Dermis microvascular lymphatic vessel endothelial cell (primary cell): ENCODE data around the gene SLC5A5. TPM values are rescaled to one million over a fixed set of nuclear protein-coding genes. Genes with fewer than 3 reads are reported as not detected.
"Not testable (repeated sequence)": the region's sequence is repeated elsewhere in the genome, so short reads cannot be mapped to it uniquely, and the experiment has no call there.

Experiments used
- DNase-seq, 2 donors: peaks; one replicate each; pipeline versions ENCODE4 v3.0.0 to v3.0.0-alpha.2; 2010; ENCODE audit warnings: low read depth in 2 of 2
- total RNA-seq: library from RNA; depleted of rRNA; stranded (reverse); fragments of >200 nt; gene quantifications from 2 replicates; pipeline ENCODE4 v1.2.1, GENCODE V29; 2014

The SLC5A5 gene
- total RNA-seq, 1 donor from 2014 or later, result not detected

DNA sequence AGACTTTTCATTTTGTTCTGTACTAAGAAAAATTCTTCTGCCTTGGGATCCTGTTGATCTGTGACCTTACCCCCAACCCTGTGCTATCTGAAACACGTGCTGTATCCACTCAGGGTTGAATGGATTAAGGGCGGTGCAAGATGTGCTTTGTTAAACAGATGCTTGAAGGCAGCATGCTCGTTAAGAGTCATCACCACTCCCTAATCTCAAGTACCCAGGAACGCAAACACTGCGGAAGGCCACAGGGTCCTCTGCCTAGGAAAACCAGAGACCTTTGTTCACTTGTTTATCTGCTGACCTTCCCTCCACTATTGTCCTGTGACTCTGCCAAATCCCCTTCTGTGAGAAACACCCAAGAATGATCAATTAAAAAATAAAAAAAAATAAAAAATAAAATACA, 47.4 kb downstream of the SLC5A5 start:
- DNase-seq, result not testable (repeated sequence)

DNA sequence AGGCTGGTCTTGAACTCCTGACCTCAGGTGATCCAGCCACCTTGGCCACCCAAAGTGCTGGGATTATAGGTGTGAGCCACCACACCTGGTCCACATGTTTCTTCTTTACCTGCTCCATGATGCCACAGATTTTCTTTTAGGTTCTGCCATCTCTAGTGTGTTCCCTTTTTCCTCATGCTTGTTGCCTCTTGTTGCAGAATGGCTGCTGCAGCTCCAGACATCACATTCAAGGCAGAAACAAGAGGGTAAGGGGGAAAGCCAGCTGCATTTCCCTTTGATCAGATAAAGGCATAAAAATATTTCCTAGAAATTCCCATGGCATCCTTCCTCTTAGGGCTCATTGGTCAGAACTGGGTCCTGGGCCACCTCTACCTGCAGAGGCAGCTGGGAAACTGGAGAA, 48.8 kb downstream of the SLC5A5 start:
- no peak for DNase-seq

DNA sequence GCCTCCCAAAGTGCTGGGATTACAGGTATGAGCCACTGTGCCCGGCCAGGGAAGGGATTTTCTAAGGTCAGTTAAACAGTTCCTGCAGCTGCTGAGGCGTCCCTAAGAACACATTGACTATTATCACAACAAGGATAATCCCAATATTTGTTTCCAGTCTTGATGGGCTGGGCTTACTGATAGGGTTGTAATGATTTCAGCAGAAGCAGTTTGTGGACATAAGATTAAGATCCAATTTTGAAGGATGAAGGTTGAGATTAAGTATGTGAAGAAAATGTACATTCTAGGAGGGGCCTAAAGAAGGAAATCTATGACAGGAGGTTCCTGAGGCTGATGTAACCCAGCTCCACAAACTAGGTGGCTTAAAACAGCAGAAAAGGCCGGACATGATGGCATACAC, 50.4 kb downstream of the SLC5A5 start:
- no peak for DNase-seq

DNA sequence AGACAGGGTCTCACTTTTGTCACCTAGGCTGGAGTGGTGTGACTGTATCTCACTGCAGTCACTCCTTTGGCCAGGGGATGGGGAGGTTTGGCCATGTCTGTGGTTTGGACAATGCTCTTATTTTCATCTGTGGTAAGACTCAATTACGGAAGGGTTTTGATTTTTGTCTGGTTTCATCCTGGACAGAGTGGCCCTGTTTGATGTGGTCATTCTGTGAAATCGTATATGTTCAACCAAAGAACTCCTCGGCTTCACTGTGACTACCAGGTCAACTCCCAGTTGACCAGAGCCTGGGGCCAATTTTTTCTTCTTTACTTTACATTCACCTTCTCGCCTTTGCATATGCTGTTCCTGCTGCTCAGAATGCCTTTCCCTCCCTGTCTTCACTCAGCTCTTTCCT, 54.3 kb downstream of the SLC5A5 start:
- DNase-seq, result no peak

DNA sequence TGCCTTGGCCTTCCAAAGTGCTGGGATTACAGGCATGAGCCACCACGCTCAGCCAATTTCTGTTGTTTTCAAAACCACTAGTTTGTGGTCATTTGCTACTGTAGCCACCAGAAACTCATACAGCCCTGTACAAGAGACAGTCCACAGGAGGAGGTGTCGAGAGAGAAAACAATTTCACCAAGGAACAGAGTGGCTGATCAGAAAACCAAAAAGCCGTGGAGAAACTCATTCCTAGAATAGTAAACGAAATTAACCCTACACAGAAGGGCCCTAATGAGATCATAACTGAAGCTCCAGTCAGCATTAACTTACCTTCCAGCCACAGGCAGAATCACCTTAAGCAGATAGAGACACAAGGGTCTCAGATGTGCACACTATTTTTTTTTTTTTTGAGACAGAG, 57.3 kb downstream of the SLC5A5 start:
- no peak for DNase-seq

DNA sequence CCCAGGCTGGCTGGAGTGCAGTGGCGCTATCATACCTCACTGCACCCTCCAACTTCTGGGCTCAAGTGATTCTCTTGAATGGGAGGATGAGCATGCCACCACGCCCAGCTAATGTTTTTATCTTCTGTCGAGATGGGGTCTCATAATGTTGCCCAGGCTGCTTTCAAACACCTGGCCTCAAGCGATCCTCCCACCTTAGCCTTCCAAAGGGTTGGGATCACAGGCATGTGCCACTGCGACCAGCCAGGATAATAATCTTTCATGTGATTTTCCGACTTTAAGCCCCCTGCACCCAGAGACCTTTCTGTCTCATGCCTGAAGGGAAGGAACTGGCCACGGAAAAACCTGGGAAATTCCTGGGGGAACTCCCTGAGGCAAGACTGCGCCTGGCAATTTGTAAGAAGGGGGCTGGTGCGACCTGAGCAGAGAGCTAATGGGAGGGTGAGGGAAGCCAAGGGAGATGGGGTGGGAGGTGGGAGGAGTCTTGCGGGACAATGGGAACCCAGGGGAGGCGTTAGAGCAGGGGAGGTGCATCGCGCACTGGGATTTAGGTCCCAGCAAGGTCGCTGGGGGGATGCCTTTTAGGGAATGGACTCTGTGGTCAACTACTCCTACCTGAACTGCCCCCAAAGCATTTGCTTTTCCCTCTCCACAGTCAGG, 59.9 kb downstream of the SLC5A5 start:
- DNase-seq, result peak in 1 of 2 donors; percentile 28

DNA sequence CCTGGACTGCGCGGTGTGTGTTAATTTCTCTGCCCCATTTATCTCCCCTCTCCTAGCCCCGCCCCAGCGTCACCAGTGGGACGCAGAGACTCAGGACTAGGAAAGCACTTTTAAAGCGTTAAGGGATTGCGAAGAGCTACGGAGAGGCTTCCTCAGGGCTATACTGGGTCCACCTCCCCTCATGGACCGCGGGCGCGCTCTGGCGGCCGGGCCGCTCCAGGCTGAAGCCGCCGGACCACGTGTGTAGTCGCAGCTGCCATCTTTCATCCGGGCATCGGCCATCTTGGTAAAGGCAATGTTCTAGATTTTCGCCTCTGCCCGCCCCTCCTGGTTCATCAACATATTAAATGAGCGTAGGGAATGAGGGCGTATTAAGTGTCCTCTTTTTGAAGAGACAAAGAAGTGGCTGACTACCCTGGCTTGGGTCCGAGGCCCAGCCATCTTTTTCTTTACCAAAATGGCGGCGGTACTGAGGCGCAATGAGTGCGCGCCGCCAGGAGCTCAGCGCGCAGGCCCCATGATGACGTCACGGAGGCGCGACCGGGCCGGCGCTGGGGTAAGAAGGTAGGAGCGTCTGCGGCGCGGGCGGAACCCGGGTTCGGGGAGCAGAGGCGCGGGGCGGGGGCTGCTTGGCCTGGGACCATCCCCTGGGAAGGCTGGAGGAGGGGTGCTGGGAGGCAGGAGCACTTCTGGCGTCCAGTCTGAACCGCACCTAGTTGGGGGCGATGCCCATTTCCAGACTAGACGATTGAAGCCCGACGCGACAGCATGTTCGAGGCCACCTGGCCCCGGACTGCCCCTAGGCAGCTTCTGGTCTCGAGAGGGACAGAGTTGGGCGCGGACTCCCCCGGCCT, 61.0 kb downstream of the SLC5A5 start, which contains the start of gene CCDC124:
TSS of gene CCDC124 (plus strand) at position 531 of the 854 bp plus-strand sequence. CDS start 3,406 bp downstream, outside the sequence.
- DNase-seq, result peak; percentile 74 to 93

DNA sequence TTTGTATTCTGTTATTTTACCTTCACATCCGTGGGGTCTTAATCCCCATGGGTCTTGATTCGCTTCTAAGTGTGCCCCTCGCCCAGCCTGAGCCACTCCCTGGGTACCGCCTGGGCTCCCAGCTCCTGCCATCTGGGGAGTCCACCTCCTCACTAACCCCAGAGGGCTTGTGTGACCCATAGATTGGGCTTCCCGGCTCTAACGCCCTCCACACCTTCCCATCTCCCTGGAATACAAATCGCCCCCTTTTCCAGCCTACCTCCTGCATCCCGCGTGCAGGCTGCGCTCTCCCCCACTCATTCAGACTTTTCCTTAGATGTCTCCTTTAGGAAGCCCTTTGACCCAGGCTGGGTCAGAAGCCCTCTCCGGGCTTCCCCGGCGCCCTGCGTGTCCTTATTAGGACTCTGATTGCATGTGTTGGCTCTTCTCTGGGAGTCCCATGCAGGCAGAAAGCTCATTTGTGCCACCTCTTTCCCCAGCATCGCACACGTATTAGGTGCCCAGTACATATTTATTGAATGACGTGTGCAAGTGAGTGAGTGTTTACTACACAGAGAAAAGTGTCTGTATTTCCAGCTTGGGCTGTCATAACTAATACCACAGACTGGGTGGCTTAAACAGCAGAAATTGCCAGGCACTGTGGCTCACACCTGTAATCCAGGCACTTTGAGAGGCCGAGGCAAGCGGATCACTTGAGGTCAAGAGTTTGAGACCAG, 61.8 kb downstream of the SLC5A5 start:
- DNase-seq, result peak in 1 of 2 donors; percentile 10

DNA sequence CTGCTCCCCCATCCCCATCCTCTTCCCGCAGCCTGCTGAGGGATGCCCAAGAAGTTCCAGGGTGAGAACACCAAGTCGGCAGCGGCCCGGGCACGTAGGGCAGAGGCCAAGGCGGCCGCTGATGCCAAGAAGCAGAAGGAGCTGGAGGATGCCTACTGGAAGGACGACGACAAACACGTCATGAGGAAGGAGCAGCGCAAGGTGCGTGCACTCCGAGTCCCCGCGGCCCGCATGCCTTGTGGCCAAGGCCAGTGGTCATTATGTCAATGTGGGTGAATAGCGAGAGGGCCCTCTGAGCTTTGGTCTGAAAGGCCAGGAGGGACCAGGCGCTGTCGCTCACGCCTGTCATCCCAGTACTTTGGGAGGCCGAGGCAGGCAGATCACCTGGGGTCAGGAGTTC, 64.6 kb downstream of the SLC5A5 start:
- no peak for DNase-seq

DNA sequence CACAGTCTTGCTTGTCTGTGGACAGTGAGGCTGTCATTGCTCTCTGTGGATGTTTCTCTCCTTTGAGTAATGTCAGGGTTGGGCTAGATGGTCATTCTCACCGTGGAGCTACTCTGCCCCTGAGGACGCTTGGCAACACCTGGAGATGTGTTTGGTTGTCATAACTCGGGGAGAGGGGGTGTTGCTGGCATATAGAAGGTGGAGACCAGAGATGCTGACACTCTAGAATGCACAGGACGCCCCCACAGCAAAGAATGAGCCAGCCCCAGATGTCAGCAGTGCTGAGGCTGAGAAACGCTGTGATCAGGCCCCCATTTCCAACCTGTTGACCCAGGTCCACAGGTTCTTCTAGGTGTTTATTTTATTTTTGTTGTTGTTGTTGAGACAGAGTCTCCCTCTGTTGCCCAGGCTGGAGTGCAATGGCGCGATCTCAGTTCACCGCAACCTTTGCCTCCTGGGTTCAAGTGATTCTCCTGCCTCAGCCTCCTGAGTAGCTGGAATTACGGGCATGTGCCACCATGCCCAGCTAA, 65.7 kb downstream of the SLC5A5 start:
- DNase-seq, result no peak

DNA sequence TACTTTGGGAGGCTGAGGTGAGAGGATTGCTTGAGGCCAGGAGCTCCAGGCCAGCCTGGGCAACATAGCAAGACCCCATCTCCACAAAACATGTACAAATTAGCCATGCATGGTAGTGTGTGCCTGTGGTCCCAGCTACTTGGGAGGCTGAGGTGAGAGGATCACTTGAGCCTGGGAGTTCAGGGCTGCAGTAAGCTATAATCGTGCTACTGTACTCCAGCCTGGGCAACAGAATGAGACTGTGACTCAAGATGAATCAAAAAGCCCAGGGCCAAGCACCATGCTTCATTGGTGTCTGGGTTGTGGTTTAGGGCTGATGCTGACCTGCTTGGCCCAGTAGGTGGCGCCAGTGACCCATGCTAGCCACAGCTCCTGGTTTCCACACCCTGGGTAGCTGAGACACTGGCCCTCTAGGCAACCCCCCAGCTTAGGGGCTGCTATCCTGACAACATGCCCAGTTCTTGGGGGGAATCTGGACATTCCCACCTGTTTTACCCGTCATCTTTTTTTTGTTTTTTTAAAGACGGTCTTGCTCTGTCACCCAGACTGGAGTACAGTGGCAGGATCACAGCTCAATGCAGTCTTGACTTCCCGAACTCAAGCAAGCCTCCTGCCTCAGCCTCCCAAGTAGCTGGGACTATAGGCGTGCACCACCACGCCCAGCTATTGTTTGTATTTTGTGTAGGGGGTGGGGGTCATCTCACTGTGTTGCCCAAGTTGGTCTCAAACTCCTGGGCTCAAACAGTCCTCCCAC, 66.5 kb downstream of the SLC5A5 start:
- DNase-seq, result peak; percentile 34 to 68

DNA sequence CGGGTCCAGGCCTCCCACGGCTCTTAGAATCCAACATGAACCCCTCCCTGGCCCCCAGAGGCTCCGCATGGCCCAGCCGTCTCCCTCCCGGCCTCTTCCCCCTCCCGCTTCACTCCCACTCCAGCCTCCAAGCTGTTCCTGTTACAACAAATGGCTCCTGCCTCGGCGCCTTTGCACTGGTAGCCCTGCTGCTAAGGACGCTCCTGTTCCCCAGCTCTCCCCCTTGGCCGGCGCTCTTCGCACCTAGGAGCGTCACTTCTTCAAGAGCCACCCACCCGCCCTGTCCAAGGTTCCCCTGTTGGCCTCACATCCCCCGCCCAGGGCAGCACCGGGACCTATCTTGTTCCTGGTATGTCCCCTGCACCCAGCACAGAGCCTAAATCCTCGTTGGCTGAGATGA, 70.4 kb downstream of the SLC5A5 start:
- DNase-seq, result no peak

DNA sequence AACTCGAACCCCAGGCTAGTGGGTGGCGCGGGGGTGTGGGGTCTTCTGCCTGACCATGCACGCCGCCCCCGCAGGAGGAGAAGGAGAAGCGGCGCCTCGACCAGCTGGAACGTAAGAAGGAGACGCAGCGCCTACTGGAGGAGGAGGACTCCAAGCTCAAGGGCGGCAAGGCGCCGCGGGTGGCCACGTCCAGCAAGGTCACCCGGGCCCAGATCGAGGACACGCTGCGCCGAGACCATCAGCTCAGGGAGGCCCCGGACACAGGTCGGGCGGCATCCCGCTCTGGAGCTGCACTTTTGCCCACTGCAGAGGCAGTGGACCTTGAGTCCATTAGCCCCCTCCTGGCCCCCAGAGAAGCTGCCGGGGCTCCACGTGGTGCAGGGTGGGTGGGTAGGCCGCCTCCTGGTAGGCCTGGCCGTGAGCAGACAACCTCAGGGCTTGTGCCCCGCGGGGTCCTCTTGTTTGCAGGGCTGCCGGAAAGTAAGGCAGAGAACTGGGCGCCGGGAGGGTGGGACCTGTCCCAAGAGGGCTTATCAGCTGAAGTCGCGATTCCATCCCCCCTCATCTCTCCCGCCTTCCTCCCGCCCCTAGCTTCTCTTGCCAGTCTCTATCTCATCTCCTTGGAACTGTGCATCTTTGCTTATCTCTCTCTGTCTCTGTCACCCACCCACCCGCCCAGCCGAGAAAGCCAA, 71.0 kb downstream of the SLC5A5 start:
- DNase-seq, result no peak

DNA sequence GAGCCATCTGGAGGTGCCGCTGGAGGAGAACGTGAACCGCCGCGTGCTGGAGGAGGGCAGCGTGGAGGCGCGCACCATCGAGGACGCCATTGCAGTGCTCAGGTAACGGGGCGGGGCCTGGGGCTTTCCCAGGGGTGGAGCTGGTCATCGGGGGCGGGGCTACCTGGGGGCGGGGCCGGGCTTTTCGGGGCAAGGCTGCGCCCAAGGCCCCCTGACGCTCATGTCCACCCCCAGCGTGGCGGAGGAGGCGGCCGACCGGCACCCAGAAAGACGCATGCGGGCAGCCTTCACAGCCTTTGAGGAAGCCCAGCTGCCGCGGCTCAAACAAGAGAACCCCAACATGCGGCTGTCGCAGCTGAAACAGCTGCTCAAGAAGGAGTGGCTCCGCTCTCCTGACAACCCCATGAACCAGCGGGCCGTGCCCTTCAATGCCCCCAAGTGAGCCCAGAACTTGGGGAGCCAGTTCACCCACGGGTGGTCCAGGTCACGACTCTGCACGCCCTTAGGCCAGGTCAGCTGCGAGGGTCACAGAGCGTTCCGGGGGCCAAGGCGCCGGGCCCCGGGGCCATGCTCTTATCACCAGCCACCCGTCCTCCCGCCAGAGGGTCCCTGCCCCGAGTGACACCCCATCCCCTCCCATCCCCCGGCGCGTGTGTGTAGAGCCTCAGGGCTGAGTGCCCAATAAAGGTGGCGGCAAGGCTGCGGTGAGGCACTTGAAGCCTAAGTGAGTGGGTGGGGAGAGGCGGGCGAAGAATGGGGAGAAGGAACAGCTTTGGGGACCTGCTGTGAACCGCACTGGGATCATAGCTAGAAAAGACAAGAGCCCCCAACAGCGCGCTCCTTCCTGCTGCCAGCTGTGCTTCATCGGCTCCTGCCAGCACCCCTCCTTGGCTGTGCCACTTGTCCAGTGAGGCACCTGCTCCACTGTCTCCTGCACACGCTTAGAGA, 71.8 kb downstream of the SLC5A5 start:
- DNase-seq, result no peak

DNA sequence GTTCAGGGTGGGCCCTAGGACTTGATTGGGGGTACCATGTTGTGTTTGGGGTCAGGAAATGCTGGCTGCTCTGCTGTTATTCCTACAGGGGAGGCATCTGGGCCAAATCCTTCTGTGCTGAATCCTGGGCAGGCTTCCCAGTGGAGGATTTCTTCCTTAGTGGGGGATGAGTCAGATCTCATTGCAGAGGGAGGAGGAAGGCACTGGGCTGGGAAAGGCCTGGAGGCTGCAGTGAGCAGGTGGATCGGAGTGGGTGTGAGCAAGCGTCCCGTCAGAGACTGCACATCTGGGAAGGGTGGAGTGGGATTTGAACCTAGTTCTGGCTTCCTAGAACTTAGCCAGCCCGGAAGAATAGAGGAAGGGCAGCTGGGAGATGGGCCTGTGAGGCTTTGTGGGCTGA, 72.6 kb downstream of the SLC5A5 start:
- peak in 1 of 2 donors; percentile 13 for DNase-seq
